GM21381 (cell line): ENCODE data around the gene GDPD5.

Experiments used
- ATAC-seq: cut with Tn5 transposase; IDR thresholded peaks from one replicate; pipeline ENCODE4 v1.9.1; 2021; ENCODE audit warnings: mild to moderate bottlenecking, moderate library complexity; ENCODE audit not compliant: unreplicated experiment

The GDPD5 gene

GRCh38 chr11:75406338-75406777, 119.4 kb downstream of the GDPD5 start:
- no peak for ATAC-seq

- ATAC-seq: no peak
Measured at GRCh38 chr11:75403983-75404658, 121.6 kb downstream of the GDPD5 start.

GRCh38 chr11:75403037-75403436, 122.7 kb downstream of the GDPD5 start:
- ATAC-seq: no peak

GRCh38 chr11:75402002-75402773, 123.6 kb downstream of the GDPD5 start:
- no peak for ATAC-seq

GRCh38 chr11:75400146-75400865, 125.4 kb downstream of the GDPD5 start:
- no peak for ATAC-seq

- peak; percentile 81 for ATAC-seq
Measured at GRCh38 chr11:75399344-75400145, 126.2 kb downstream of the GDPD5 start, which contains the start of gene RPS3. Gene RPS3 (plus strand): TSS chr11:75399518. CDS start chr11:75399548, 30 bp downstream.

- ATAC-seq: no peak
Measured at GRCh38 chr11:75398906-75399305, 126.8 kb downstream of the GDPD5 start.

GRCh38 chr11:75394085-75394840, 131.5 kb downstream of the GDPD5 start:
- no peak for ATAC-seq

- no peak for ATAC-seq
Measured at GRCh38 chr11:75389925-75390324, 135.8 kb downstream of the GDPD5 start.

GRCh38 chr11:75389276-75389605, 136.5 kb downstream of the GDPD5 start:
- ATAC-seq: no peak

- ATAC-seq: no peak
Measured at GRCh38 chr11:75388386-75389275, 137.1 kb downstream of the GDPD5 start.

- no peak for ATAC-seq
Measured at GRCh38 chr11:75387736-75388294, 137.9 kb downstream of the GDPD5 start.

GRCh38 chr11:75386942-75387630, 138.7 kb downstream of the GDPD5 start:
- no peak for ATAC-seq
